SIG-M5 (cell line): ENCODE results near the gene TSPO.

Experiments
- DNase-seq: peaks from one replicate; lab custom pipeline; 2025; lab: John Stamatoyannopoulos, UW

The TSPO gene

GRCh38 chr22:43179146-43179910 lies 28.0 kb downstream of the TSPO start:
- no peak for DNase-seq

- no peak for DNase-seq
Measured at GRCh38 chr22:43179911-43180195, 28.5 kb downstream of the TSPO start.

GRCh38 chr22:43180670-43181069 lies 29.3 kb downstream of the TSPO start:
- DNase-seq: no peak

- no peak for DNase-seq
Measured at GRCh38 chr22:43181321-43182076, 30.1 kb downstream of the TSPO start.

GRCh38 chr22:43182118-43182517 lies 30.8 kb downstream of the TSPO start:
- no peak for DNase-seq

- DNase-seq: no peak
Measured at GRCh38 chr22:43182726-43183125, 31.4 kb downstream of the TSPO start.

GRCh38 chr22:43183496-43184277 lies 32.3 kb downstream of the TSPO start:
- no peak for DNase-seq

GRCh38 chr22:43185860-43186261 lies 34.5 kb downstream of the TSPO start:
- DNase-seq: no peak

GRCh38 chr22:43186272-43187170 lies 35.2 kb downstream of the TSPO start, which contains the start of gene TTLL12:
Gene TTLL12, minus strand, starts transcription at chr22:43187134. Its CDS starts 65 bp downstream, at chr22:43187069.
- no peak for DNase-seq

- peak; percentile 45 for DNase-seq
Measured at GRCh38 chr22:43187171-43188099, 36.1 kb downstream of the TSPO start.

GRCh38 chr22:43188829-43189545 lies 37.6 kb downstream of the TSPO start:
- no peak for DNase-seq

GRCh38 chr22:43191831-43192230 lies 40.5 kb downstream of the TSPO start:
- no peak for DNase-seq

- no peak for DNase-seq
Measured at GRCh38 chr22:43197271-43197941, 46.0 kb downstream of the TSPO start.

- no peak for DNase-seq
Measured at GRCh38 chr22:43198126-43198525, 46.8 kb downstream of the TSPO start.

GRCh38 chr22:43198936-43199335 lies 47.6 kb downstream of the TSPO start:
- no peak for DNase-seq

GRCh38 chr22:43199541-43199940 lies 48.2 kb downstream of the TSPO start:
- no peak for DNase-seq

GRCh38 chr22:43200031-43200430 lies 48.7 kb downstream of the TSPO start:
- DNase-seq: no peak

- no peak for DNase-seq
Measured at GRCh38 chr22:43200555-43200954, 49.2 kb downstream of the TSPO start.

GRCh38 chr22:43201486-43202219 lies 50.3 kb downstream of the TSPO start:
- DNase-seq: no peak
